Effector memory CD4-positive, alpha-beta T cell (primary cell): ENCODE results near the gene PRKCI.
"Not testable (repeated sequence)": the region's sequence is repeated elsewhere in the genome, so short reads cannot be mapped to it uniquely, and the experiment has no call there.

Experiments
- DNase-seq, 3 donors: peaks; one replicate each; pipeline ENCODE4 v3.0.0-alpha.2; 2020
- H3K27ac ChIP-seq: 2 replicates; pipeline ENCODE4 v1.7.0; 2013; ENCODE audit warnings: mild to moderate bottlenecking, low read length, moderate library complexity; ENCODE audit not compliant: insufficient read depth, poor library complexity, severe bottlenecking
- H3K27me3 ChIP-seq: replicated peaks from 2 replicates; pipeline ENCODE4 v1.7.0; 2013; ENCODE audit warnings: mild to moderate bottlenecking, low read length; ENCODE audit not compliant: insufficient read depth, control insufficient read depth, poor library complexity, severe bottlenecking
- H3K36me3 ChIP-seq: 2 replicates; pipeline ENCODE4 v1.7.0; 2013; ENCODE audit warnings: mild to moderate bottlenecking, low read length, moderate library complexity; ENCODE audit not compliant: control insufficient read depth, insufficient read depth
- H3K4me1 ChIP-seq: 2 replicates; pipeline ENCODE4 v1.7.0; 2013; ENCODE audit warnings: low read length, mild to moderate bottlenecking; ENCODE audit not compliant: control insufficient read depth, insufficient read depth, poor library complexity, severe bottlenecking
- H3K4me3 ChIP-seq: 2 replicates; pipeline ENCODE4 v1.7.0; 2013; ENCODE audit warnings: low read length, low read depth, mild to moderate bottlenecking; ENCODE audit not compliant: insufficient read depth, poor library complexity, severe bottlenecking
- H3K9me3 ChIP-seq: 2 replicates; pipeline ENCODE4 v1.7.0; 2013; ENCODE audit warnings: mild to moderate bottlenecking, low read length, moderate library complexity; ENCODE audit not compliant: control insufficient read depth
- total RNA-seq, 3 donors: gene quantifications; one replicate each; lab custom pipeline; 2026; lab: John Stamatoyannopoulos, UW

The PRKCI gene
- total RNA-seq: 32.0 to 33.5 (median 32.5) reads per million in 3 donors

GRCh38 chr3:170221924-170222646, at the start of gene PRKCI:
Gene PRKCI, plus strand, starts transcription at chr3:170222424. Its CDS starts 246 bp downstream, at chr3:170222670.
- Histone ChIP-seq H3K27ac (peak within 1 kb of the TSS; percentile 76), H3K9me3 (no peaks in the 10 kb centered on the region), H3K4me3 (peak within 1 kb of the TSS; percentile 87), H3K36me3 (no peaks in the 10 kb centered on the region), H3K4me1 (no peaks in the 10 kb centered on the region), H3K27me3 (no peaks in the 10 kb centered on the region)
- peak; percentile 73 to 78 (median 77) for DNase-seq

GRCh38 chr3:170178651-170179050, 43.6 kb upstream of the PRKCI start:
- Histone ChIP-seq H3K27ac (peak overlapping the region; percentile 48), H3K36me3 (peaks cover 36% of the 10 kb centered on the region)

GRCh38 chr3:170179432-170179831, 42.8 kb upstream of the PRKCI start:
- Histone ChIP-seq H3K4me3 (peak overlapping the region; percentile 76), H3K36me3 (peaks cover 31% of the 10 kb centered on the region), H3K27me3 (no peaks in the 10 kb centered on the region), H3K4me1 (peaks cover 26% of the 10 kb centered on the region), H3K27ac (peak overlapping the region; percentile 98), H3K9me3 (no peaks in the 10 kb centered on the region)
- no peak for DNase-seq

More at GRCh38 chr3:170178651-170179050, 43.6 kb upstream of the PRKCI start:
- Histone ChIP-seq H3K9me3 (no peaks in the 10 kb centered on the region), H3K4me3 (peak overlapping the region; percentile 15), H3K27me3 (no peaks in the 10 kb centered on the region), H3K4me1 (peaks cover 29% of the 10 kb centered on the region)
- DNase-seq: peak; percentile 35 to 51 (median 38)

GRCh38 chr3:170180079-170180907, 41.9 kb upstream of the PRKCI start:
- no peak for DNase-seq

GRCh38 chr3:170180908-170181885, 41.0 kb upstream of the PRKCI start, which contains the start of gene PHC3:
Gene PHC3, minus strand, starts transcription at chr3:170181733. Its CDS starts 18 bp downstream, at chr3:170181715.
- no peaks in the 10 kb centered on the region for H3K27me3 ChIP-seq
- no peaks in the 10 kb centered on the region for H3K9me3 ChIP-seq
- peak within 1 kb of the TSS; percentile 76 for H3K4me3 ChIP-seq
- peaks cover 17% of the 10 kb centered on the region for H3K36me3 ChIP-seq
- H3K4me1 ChIP-seq: peaks cover 23% of the 10 kb centered on the region
- peak within 1 kb of the TSS; percentile 98 for H3K27ac ChIP-seq
- peak; percentile 84 to 87 (median 87) for DNase-seq

More at GRCh38 chr3:170180079-170180907, 41.9 kb upstream of the PRKCI start:
- Histone ChIP-seq H3K9me3 (no peaks in the 10 kb centered on the region), H3K4me1 (peaks cover 23% of the 10 kb centered on the region), H3K4me3 (peak overlapping the region; percentile 76), H3K27me3 (no peaks in the 10 kb centered on the region), H3K36me3 (peaks cover 22% of the 10 kb centered on the region), H3K27ac (peak overlapping the region; percentile 98)

- no peaks in the 10 kb centered on the region for H3K4me1 ChIP-seq
- no peak overlapping the region for H3K4me3 ChIP-seq
- H3K27ac ChIP-seq: no peak overlapping the region
- DNase-seq: no peak
- no peaks in the 10 kb centered on the region for H3K27me3 ChIP-seq
- no peaks in the 10 kb centered on the region for H3K9me3 ChIP-seq
- H3K36me3 ChIP-seq: no peaks in the 10 kb centered on the region
These were observed 32.6 kb upstream of the PRKCI start for GRCh38 chr3:170189398-170190256.

GRCh38 chr3:170195759-170196158, 26.5 kb upstream of the PRKCI start:
- H3K36me3 ChIP-seq, DNase-seq, H3K27me3 ChIP-seq, H3K4me1 ChIP-seq, H3K4me3 ChIP-seq, H3K27ac ChIP-seq, H3K9me3 ChIP-seq: not testable (repeated sequence)

- H3K9me3 ChIP-seq: no peaks in the 10 kb centered on the region
- H3K27ac ChIP-seq: no peak overlapping the region
- no peak for DNase-seq
These were observed 25.4 kb upstream of the PRKCI start for GRCh38 chr3:170196833-170197232.

More at GRCh38 chr3:170196833-170197232, 25.4 kb upstream of the PRKCI start:
- Histone ChIP-seq H3K36me3 (no peaks in the 10 kb centered on the region), H3K4me3 (no peak overlapping the region), H3K4me1 (no peaks in the 10 kb centered on the region), H3K27me3 (no peaks in the 10 kb centered on the region)
